HCT116 (cell line): ENCODE data around the gene DHRS9. TPM values are rescaled to one million over a fixed set of nuclear protein-coding genes. Genes with fewer than 3 reads are reported as not detected.
"Not testable (repeated sequence)": the region's sequence is repeated elsewhere in the genome, so short reads cannot be mapped to it uniquely, and the experiment has no call there.

Source experiments
- ATAC-seq: fragments of 200-7000 bp; cut with Tn5 transposase; 2 replicates; pipeline ENCODE4 v1.9.1; 2020; ENCODE audit warnings: mild to moderate bottlenecking, moderate library complexity
- BruUV-seq: library from RNA; stranded (reverse); fragments of 400-500 nt; replicated peaks from 2 replicates; lab custom pipeline; 2021; lab: Mats Ljungman, UMichigan
- CTCF ChIA-PET: fragments of 300-600 bp; sonication (Branson Sonifier 250); formaldehyde crosslinking; loops from one replicate; lab custom pipeline; 2021; ENCODE audit warnings: antibody characterized with exemption; lab: Charles Lee
- POLR2A ChIA-PET: fragments of 300-600, 350-600 bp; sonication (Branson Sonifier 250); formaldehyde crosslinking; loops from one replicate; lab custom pipeline; 2021; ENCODE audit warnings: antibody characterized with exemption; lab: Charles Lee
- RAD21 ChIA-PET, 2 experiments: fragments of 300-600 bp; sonication (Branson Sonifier 250); formaldehyde crosslinking; loops; one replicate each; lab custom pipeline; 2023; ENCODE audit warnings: low total read pairs in 2 of 2; ENCODE audit not compliant: uncharacterized antibody in 2 of 2, unreplicated experiment in 2 of 2, low non-redundant PET in 1 of 2; lab: Charles Lee
- DNase-seq: peaks from one replicate; pipeline ENCODE4 v3.0.0-alpha.2; 2010; ENCODE audit warnings: low read depth, low spot score
- H2AFZ ChIP-seq: fragments of 200-600 bp; shearing (Covaris generic), sonication (generic); 2 replicates; pipeline ENCODE4 v1.6.1; 2017; ENCODE audit warnings: low read depth, mixed run types, mixed read lengths, antibody characterized with exemption, low read length; ENCODE audit not compliant: poor library complexity, severe bottlenecking
- H3K27ac ChIP-seq: 2 replicates; pipeline ENCODE4 v1.5.1; 2012; ENCODE audit warnings: low read depth, low read length
- H3K27me3 ChIP-seq: fragments of 200-600 bp; sonication (generic); 2 replicates; pipeline ENCODE4 v1.6.1; 2016; ENCODE audit warnings: mixed run types, low read length, mixed read lengths; ENCODE audit not compliant: insufficient read depth
- H3K36me3 ChIP-seq, 2 experiments: fragments of 200-500 bp in 1 of 2; fragments of 200-600 bp in 1 of 2; sonication (Bioruptor generic) in 1 of 2; sonication (generic) in 1 of 2; 2 replicates each; pipeline versions ENCODE4 v1.5.1 to v1.6.1; 2014 to 2016; ENCODE audit warnings: low read length in 2 of 2, inconsistent platforms in 1 of 2, mixed read lengths in 1 of 2, mixed run types in 1 of 2; ENCODE audit not compliant: insufficient read depth in 2 of 2, control insufficient read depth in 1 of 2
- H3K4me1 ChIP-seq, 2 experiments: fragments of 200-600 bp in 1 of 2; sonication (generic) in 1 of 2; 2 replicates each; pipeline versions ENCODE4 v1.5.1 to v1.6.1; 2012 to 2017; ENCODE audit warnings: low read length in 2 of 2, inconsistent platforms in 1 of 2, mild to moderate bottlenecking in 1 of 2, mixed read lengths in 1 of 2, mixed run types in 1 of 2, moderate library complexity in 1 of 2; ENCODE audit not compliant: insufficient read depth in 2 of 2, control insufficient read depth in 1 of 2
- H3K4me2 ChIP-seq: fragments of 200-600 bp; sonication (generic); 2 replicates; pipeline ENCODE4 v1.6.1; 2017; ENCODE audit warnings: mixed run types, low read length, mixed read lengths
- H3K4me3 ChIP-seq, 2 experiments: fragments of 200-600 bp in 1 of 2; sonication (generic) in 1 of 2; replicated peaks in 1 of 2; 2 replicates each; pipeline ENCODE4 v1.5.1; 2011 to 2016; ENCODE audit warnings: low read length in 2 of 2, control low read depth in 1 of 2, low read depth in 1 of 2, mild to moderate bottlenecking in 1 of 2, mixed read lengths in 1 of 2, mixed run types in 1 of 2
- H3K79me2 ChIP-seq: fragments of 200-600 bp; sonication (generic); 2 replicates; pipeline ENCODE4 v1.6.1; 2017; ENCODE audit warnings: mild to moderate bottlenecking, mixed run types, low read length, moderate library complexity, mixed read lengths; ENCODE audit not compliant: insufficient read depth
- H3K9ac ChIP-seq: fragments of 200-600 bp; sonication (generic); 2 replicates; pipeline ENCODE4 v1.6.1; 2016; ENCODE audit warnings: low read length, mixed read lengths
- H3K9me2 ChIP-seq: fragments of 200-600 bp; sonication (generic), shearing (Covaris generic); 2 replicates; pipeline ENCODE4 v1.6.1; 2017; ENCODE audit warnings: mixed run types, mild to moderate bottlenecking, moderate library complexity; ENCODE audit not compliant: insufficient read depth
- H3K9me3 ChIP-seq, 2 experiments: fragments of 200-500 bp in 1 of 2; fragments of 200-600 bp in 1 of 2; sonication (Bioruptor generic) in 1 of 2; sonication (generic) in 1 of 2; 2 replicates each; pipeline ENCODE4 v1.6.1; 2014 to 2017; ENCODE audit warnings: low read length in 2 of 2, mixed read lengths in 2 of 2, inconsistent platforms in 1 of 2, low read depth in 1 of 2, mild to moderate bottlenecking in 1 of 2, mixed run types in 1 of 2, moderate library complexity in 1 of 2; ENCODE audit not compliant: control insufficient read depth in 1 of 2, insufficient read depth in 1 of 2
- H4K20me1 ChIP-seq: fragments of 200-600 bp; sonication (generic), shearing (Covaris generic); 2 replicates; pipeline ENCODE4 v1.6.1; 2017; ENCODE audit warnings: mixed run types, mild to moderate bottlenecking, moderate library complexity; ENCODE audit not compliant: insufficient read depth
- CBX3 ChIP-seq: IDR thresholded peaks from 2 replicates; pipeline ENCODE4 v1.6.1; 2012; ENCODE audit warnings: low read depth
- EGR1 ChIP-seq: IDR thresholded peaks from 2 replicates; pipeline ENCODE4 v1.6.1; 2012; ENCODE audit warnings: low read depth
- ZBTB33 ChIP-seq: IDR thresholded peaks from 2 replicates; pipeline ENCODE4 v1.6.1; 2011; ENCODE audit warnings: mild to moderate bottlenecking, low read length, moderate library complexity; ENCODE audit not compliant: insufficient replicate concordance; ENCODE audit errors: extremely low read depth
- intact Hi-C: fragments of 100-400 bp; cut with micrococcal nuclease; formaldehyde crosslinking; loops from 2 replicates; pipeline ENCODE4 v1.10.0; 2022
- total RNA-seq: library from RNA; stranded (reverse); gene quantifications from one replicate; pipeline ENCODE4 v1.2.1, GENCODE V29; 2021; ENCODE audit not compliant: unreplicated experiment

The DHRS9 gene
- total RNA-seq, 1 experiment from 2014 or later = 0.15 TPM

- TF ChIP-seq ZBTB33 (no peak), EGR1 (no peak), CBX3 (peak; percentile 80)
Measured at GRCh38 chr2:169131587-169132512, 62.5 kb downstream of the DHRS9 start (continued).

- H3K27me3 ChIP-seq, H2AFZ ChIP-seq, H3K36me3 ChIP-seq, H3K4me1 ChIP-seq, H3K79me2 ChIP-seq, H3K4me2 ChIP-seq, intact Hi-C loops, ATAC-seq, H3K4me3 ChIP-seq, H3K9me3 ChIP-seq, POLR2A ChIA-PET, BruUV-seq, RAD21 ChIA-PET, CTCF ChIA-PET, H4K20me1 ChIP-seq, H3K9ac ChIP-seq, DNase-seq, H3K9me2 ChIP-seq, H3K27ac ChIP-seq: not testable (repeated sequence)
Measured at GRCh38 chr2:169134272-169134671, 64.9 kb downstream of the DHRS9 start.

GRCh38 chr2:169136428-169136827 lies 67.1 kb downstream of the DHRS9 start:
- intact Hi-C loops, H3K27me3 ChIP-seq, H3K79me2 ChIP-seq, H3K4me3 ChIP-seq, H3K4me1 ChIP-seq, H3K9ac ChIP-seq, H3K27ac ChIP-seq, H2AFZ ChIP-seq, H4K20me1 ChIP-seq, H3K9me2 ChIP-seq, BruUV-seq, H3K4me2 ChIP-seq, RAD21 ChIA-PET, H3K36me3 ChIP-seq, CTCF ChIA-PET, DNase-seq, H3K9me3 ChIP-seq, ATAC-seq, POLR2A ChIA-PET: not testable (repeated sequence)
